DOHH2 (cell line): Measurements from ENCODE around the gene RNF217.

ENCODE experiments used
- H3F3A ChIP-seq: fragments of 200-600 bp; sonication (generic), shearing (Covaris generic); 2 replicates; pipeline ENCODE4 v1.6.0; 2016; ENCODE audit warnings: antibody characterized with exemption, mild to moderate bottlenecking; ENCODE audit not compliant: control insufficient read depth, insufficient read depth
- H3K27ac ChIP-seq: fragments of 200-600 bp; sonication (generic); 2 replicates; pipeline ENCODE4 v1.5.1; 2014; ENCODE audit warnings: low read depth, mild to moderate bottlenecking, low read length, moderate library complexity
- H3K27me3 ChIP-seq: fragments of 200-600 bp; sonication (generic); 2 replicates; pipeline ENCODE4 v1.6.1; 2014; ENCODE audit warnings: mild to moderate bottlenecking, low read length, mixed read lengths; ENCODE audit not compliant: control insufficient read depth
- H3K36me3 ChIP-seq: fragments of 200-600 bp; sonication (generic); 2 replicates; pipeline ENCODE4 v1.6.1; 2014; ENCODE audit warnings: mild to moderate bottlenecking, low read length, moderate library complexity, mixed read lengths; ENCODE audit not compliant: control insufficient read depth
- H3K4me1 ChIP-seq: fragments of 200-600 bp; sonication (generic); 2 replicates; pipeline ENCODE4 v1.6.1; 2014; ENCODE audit warnings: mild to moderate bottlenecking, low read length, mixed read lengths; ENCODE audit not compliant: control insufficient read depth
- H3K4me2 ChIP-seq: fragments of 200-600 bp; sonication (generic); 2 replicates; pipeline ENCODE4 v1.6.0; 2014; ENCODE audit warnings: mild to moderate bottlenecking, low read length, moderate library complexity
- H3K4me3 ChIP-seq: fragments of 200-600 bp; sonication (generic); 2 replicates; pipeline ENCODE4 v1.5.1; 2014; ENCODE audit warnings: mild to moderate bottlenecking, low read length, mixed read lengths
- H3K79me2 ChIP-seq: fragments of 200-600 bp; sonication (generic); 2 replicates; pipeline ENCODE4 v1.6.1; 2014; ENCODE audit warnings: mild to moderate bottlenecking, low read length, mixed read lengths; ENCODE audit not compliant: control insufficient read depth
- H3K9me2 ChIP-seq: fragments of 200-600 bp; sonication (generic); replicated peaks from 2 replicates; pipeline ENCODE4 v1.6.1; 2014; ENCODE audit warnings: mild to moderate bottlenecking, low read length, mixed read lengths; ENCODE audit not compliant: control insufficient read depth
- H3K9me3 ChIP-seq: fragments of 200-600 bp; sonication (generic); 2 replicates; pipeline ENCODE4 v1.6.1; 2014; ENCODE audit warnings: antibody characterized with exemption, low read length, mixed read lengths; ENCODE audit not compliant: control insufficient read depth, insufficient read depth
- H4K20me1 ChIP-seq: fragments of 200-600 bp; sonication (generic); 2 replicates; pipeline ENCODE4 v1.6.0; 2014; ENCODE audit warnings: low read depth, mild to moderate bottlenecking, antibody characterized with exemption, low read length, moderate library complexity; ENCODE audit not compliant: control insufficient read depth, insufficient read depth
- EZH2phosphoT487 ChIP-seq: fragments of 200-600 bp; sonication (generic); IDR thresholded peaks from 2 replicates; pipeline ENCODE4 v1.6.1; 2017; ENCODE audit warnings: borderline replicate concordance, mild to moderate bottlenecking, antibody characterized with exemption, low read length, moderate library complexity, mixed read lengths
- TF ChIP-seq, protein P1 (sequence below): fragments of 200-600 bp; sonication (generic); IDR thresholded peaks from one replicate; pipeline ENCODE4 v1.5.1; 2014; ENCODE audit warnings: antibody characterized with exemption, mild to moderate bottlenecking, low read depth, low read length; ENCODE audit not compliant: poor library complexity, severe bottlenecking

RNF217 gene

GRCh38 chr6:125003070-125003469 lies 40.8 kb downstream of the RNF217 start:
- H3K4me3 ChIP-seq: no peak overlapping the region
- no peaks in the 10 kb centered on the region for H3K36me3 ChIP-seq
- H3K4me1 ChIP-seq: no peaks in the 10 kb centered on the region
- H3K27me3 ChIP-seq: no peaks in the 10 kb centered on the region
- no peak for TF ChIP-seq EZH2phosphoT487
- TF ChIP-seq, protein P1, sequence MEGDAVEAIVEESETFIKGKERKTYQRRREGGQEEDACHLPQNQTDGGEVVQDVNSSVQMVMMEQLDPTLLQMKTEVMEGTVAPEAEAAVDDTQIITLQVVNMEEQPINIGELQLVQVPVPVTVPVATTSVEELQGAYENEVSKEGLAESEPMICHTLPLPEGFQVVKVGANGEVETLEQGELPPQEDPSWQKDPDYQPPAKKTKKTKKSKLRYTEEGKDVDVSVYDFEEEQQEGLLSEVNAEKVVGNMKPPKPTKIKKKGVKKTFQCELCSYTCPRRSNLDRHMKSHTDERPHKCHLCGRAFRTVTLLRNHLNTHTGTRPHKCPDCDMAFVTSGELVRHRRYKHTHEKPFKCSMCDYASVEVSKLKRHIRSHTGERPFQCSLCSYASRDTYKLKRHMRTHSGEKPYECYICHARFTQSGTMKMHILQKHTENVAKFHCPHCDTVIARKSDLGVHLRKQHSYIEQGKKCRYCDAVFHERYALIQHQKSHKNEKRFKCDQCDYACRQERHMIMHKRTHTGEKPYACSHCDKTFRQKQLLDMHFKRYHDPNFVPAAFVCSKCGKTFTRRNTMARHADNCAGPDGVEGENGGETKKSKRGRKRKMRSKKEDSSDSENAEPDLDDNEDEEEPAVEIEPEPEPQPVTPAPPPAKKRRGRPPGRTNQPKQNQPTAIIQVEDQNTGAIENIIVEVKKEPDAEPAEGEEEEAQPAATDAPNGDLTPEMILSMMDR: no peak
- H3K79me2 ChIP-seq: no peaks in the 10 kb centered on the region
- no peaks in the 10 kb centered on the region for H3K9me3 ChIP-seq
- no peak overlapping the region for H3K4me2 ChIP-seq
- H4K20me1 ChIP-seq: no peaks in the 10 kb centered on the region
- no peaks in the 10 kb centered on the region for H3F3A ChIP-seq
- no peak overlapping the region for H3K27ac ChIP-seq
- H3K9me2 ChIP-seq: no peaks in the 10 kb centered on the region

DNA sequence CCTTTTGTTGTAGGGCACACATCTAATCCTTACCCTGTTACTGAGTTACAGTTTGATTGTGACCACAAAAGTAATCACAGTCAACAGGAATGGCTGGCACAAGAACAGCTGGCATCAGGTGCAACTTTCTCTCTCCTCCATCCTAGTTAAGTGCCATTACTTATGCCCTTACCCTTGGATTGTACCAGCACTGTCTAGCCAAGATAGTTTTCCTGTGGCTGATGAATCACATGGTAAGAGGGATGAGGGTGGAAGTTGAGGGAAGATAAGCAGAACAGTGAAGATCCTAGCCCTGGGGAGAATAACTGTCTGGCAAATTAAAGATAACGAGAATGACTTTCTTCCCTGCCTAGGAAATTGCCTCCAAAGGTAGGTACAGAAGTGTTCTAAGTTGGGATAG lies 42.0 kb downstream of the RNF217 start:
- Histone ChIP-seq H3K27ac (no peak overlapping the region), H3F3A (no peaks in the 10 kb centered on the region), H3K4me3 (no peak overlapping the region)

DNA sequence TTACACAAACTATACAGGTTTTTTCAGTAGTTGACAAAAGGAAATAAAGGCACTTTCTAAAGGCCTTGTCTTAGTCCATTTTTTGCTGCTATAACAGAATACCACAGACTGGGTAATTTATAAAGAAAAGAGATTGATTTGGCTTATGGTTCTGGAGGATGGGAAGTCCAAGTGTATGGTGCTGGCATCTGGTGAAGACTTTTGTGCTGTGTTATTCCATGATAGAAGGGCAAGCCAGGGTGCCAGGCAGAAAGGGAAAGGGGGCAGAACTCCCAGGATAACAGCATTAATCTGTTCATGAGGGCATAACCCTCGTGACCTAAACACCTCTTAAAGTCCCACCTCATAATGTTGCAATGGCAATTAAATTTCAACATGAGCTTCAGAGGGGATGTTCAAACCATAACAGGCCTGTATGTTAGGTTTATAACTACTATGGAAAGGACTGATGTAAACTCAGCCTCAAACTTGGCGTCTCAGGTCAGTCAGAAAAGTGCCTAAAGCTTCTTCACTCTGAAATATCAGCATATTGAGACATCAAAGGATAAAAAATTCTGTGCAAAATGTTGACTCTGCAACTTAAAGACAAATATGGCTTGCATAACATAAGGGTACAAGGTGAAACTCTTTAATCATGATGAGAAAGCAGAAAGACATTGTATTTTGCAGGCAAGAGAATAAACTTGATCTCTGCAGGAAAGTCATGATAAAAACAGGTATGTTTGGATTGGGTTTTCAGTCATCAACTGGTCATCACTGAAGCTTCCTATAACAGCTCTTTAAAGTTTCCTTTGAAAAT lies 42.8 kb downstream of the RNF217 start:
- no peak overlapping the region for H3K27ac ChIP-seq
- no peak overlapping the region for H3K4me3 ChIP-seq
- H3K4me2 ChIP-seq: no peak overlapping the region
- no peaks in the 10 kb centered on the region for H3K4me1 ChIP-seq
- no peak for TF ChIP-seq EZH2phosphoT487
- TF ChIP-seq, protein P1: no peak
- no peaks in the 10 kb centered on the region for H4K20me1 ChIP-seq
- H3K27me3 ChIP-seq: no peaks in the 10 kb centered on the region
- no peaks in the 10 kb centered on the region for H3K9me3 ChIP-seq
- H3K36me3 ChIP-seq: no peaks in the 10 kb centered on the region
- H3F3A ChIP-seq: no peaks in the 10 kb centered on the region
- no peaks in the 10 kb centered on the region for H3K79me2 ChIP-seq
- H3K9me2 ChIP-seq: no peaks in the 10 kb centered on the region

More for the DNA sequence above, 42.0 kb downstream of the RNF217 start:
- H3K9me3 ChIP-seq: no peaks in the 10 kb centered on the region
- no peaks in the 10 kb centered on the region for H3K9me2 ChIP-seq
- no peaks in the 10 kb centered on the region for H3K79me2 ChIP-seq
- H3K4me1 ChIP-seq: no peaks in the 10 kb centered on the region
- TF ChIP-seq EZH2phosphoT487: no peak
- TF ChIP-seq, protein P1: no peak
- no peaks in the 10 kb centered on the region for H3K27me3 ChIP-seq
- H3K36me3 ChIP-seq: no peaks in the 10 kb centered on the region
- H3K4me2 ChIP-seq: no peak overlapping the region
- H4K20me1 ChIP-seq: no peaks in the 10 kb centered on the region
